Brain microvascular endothelial cell (primary cell): ENCODE data around the gene C12orf60.

Experiments
- DNase-seq: peaks from one replicate; pipeline ENCODE4 v3.0.0-alpha.2; 2020
- H3K27ac ChIP-seq: fragments of 250-450 bp; sonication (Bioruptor Pico); 2 replicates; pipeline ENCODE4 v1.5.1; 2020; ENCODE audit warnings: mild to moderate bottlenecking, moderate library complexity
- H3K27me3 ChIP-seq: fragments of 250-450 bp; sonication (Bioruptor Pico); replicated peaks from 2 replicates; pipeline ENCODE4 v1.5.1; 2020; ENCODE audit warnings: mild to moderate bottlenecking
- H3K36me3 ChIP-seq: fragments of 250-450 bp; sonication (Bioruptor Pico); replicated peaks from 2 replicates; pipeline ENCODE4 v1.5.1; 2020; ENCODE audit warnings: mild to moderate bottlenecking
- H3K4me3 ChIP-seq: 2 replicates; pipeline ENCODE4 v1.5.1; 2011; ENCODE audit warnings: low read depth, mild to moderate bottlenecking, control low read depth, low read length, moderate library complexity
- CTCF ChIP-seq: IDR thresholded peaks from 2 replicates; pipeline ENCODE4 v1.5.1; 2011; ENCODE audit warnings: low read depth, mild to moderate bottlenecking, moderate library complexity, low read length, control low read depth, inconsistent platforms; ENCODE audit errors: missing control alignments
- in situ Hi-C: cut with HindIII; loops from 2 replicates; pipeline ENCODE4 v1.10.0; 2017; ENCODE audit warnings: low sequenced_read_pairs, low pct_ligation_motif_present

The C12orf60 gene

GRCh38 chr12:14802721-14803010, 804 bp upstream of the C12orf60 start:
- no peak for TF ChIP-seq CTCF
- DNase-seq = no peak
- H3K36me3 ChIP-seq = peaks cover 11% of the 10 kb centered on the region
- peak overlapping the region; percentile 93 for H3K4me3 ChIP-seq
- H3K27ac ChIP-seq = peak overlapping the region; percentile 100
- in situ Hi-C loops = no loop called here
- H3K27me3 ChIP-seq = no peaks in the 10 kb centered on the region

- DNase-seq = no peak
- in situ Hi-C loops = no loop called here
- peak overlapping the region; percentile 100 for H3K27ac ChIP-seq
- peaks cover 6% of the 10 kb centered on the region for H3K36me3 ChIP-seq
- TF ChIP-seq CTCF = no peak
- H3K4me3 ChIP-seq = peak overlapping the region; percentile 73
- H3K27me3 ChIP-seq = no peaks in the 10 kb centered on the region
Observed at GRCh38 chr12:14803830-14804160, 325 bp downstream of the C12orf60 start.

- DNase-seq = no peak
- H3K36me3 ChIP-seq = no peaks in the 10 kb centered on the region
- TF ChIP-seq CTCF = no peak
- H3K27ac ChIP-seq = no peak overlapping the region
- in situ Hi-C loops = no loop called here
- H3K27me3 ChIP-seq = no peaks in the 10 kb centered on the region
- no peak overlapping the region for H3K4me3 ChIP-seq
Observed at GRCh38 chr12:14810167-14810952, 6.9 kb downstream of the C12orf60 start.

GRCh38 chr12:14810953-14811483, 7.5 kb downstream of the C12orf60 start:
- TF ChIP-seq CTCF = peak; percentile 84
- H3K27ac ChIP-seq = no peak overlapping the region
- in situ Hi-C loops = no loop called here
- DNase-seq = peak; percentile 45
- H3K36me3 ChIP-seq = no peaks in the 10 kb centered on the region
- H3K4me3 ChIP-seq = no peak overlapping the region
- no peaks in the 10 kb centered on the region for H3K27me3 ChIP-seq

GRCh38 chr12:14811486-14811885, 8.0 kb downstream of the C12orf60 start:
- no peak for DNase-seq
- in situ Hi-C loops = no loop called here
- Histone ChIP-seq H3K27me3 (no peaks in the 10 kb centered on the region), H3K36me3 (no peaks in the 10 kb centered on the region), H3K27ac (no peak overlapping the region), H3K4me3 (no peak overlapping the region)
- no peak for TF ChIP-seq CTCF

GRCh38 chr12:14814014-14814413, 10.5 kb downstream of the C12orf60 start, which contains the start of gene SMCO3:
Gene SMCO3 (minus strand): TSS chr12:14814182. CDS start chr12:14806680, 7,502 bp downstream.
- Histone ChIP-seq H3K27ac (no peak within 1 kb of the TSS), H3K36me3 (no peaks in the 10 kb centered on the region), H3K27me3 (no peaks in the 10 kb centered on the region), H3K4me3 (no peak within 1 kb of the TSS)
- DNase-seq = no peak
- TF ChIP-seq CTCF = no peak
- in situ Hi-C loops = no loop called here
